Mesenchymal stem cell (in vitro differentiated cells and primary cell): ENCODE measurements around the gene NOS3.

Source experiments
- DNase-seq: peaks from one replicate; pipeline ENCODE4 v3.0.0-alpha.2; 2013
- H2AFZ ChIP-seq: one replicate; pipeline ENCODE4 v1.6.1; 2013; ENCODE audit warnings: low read depth, mild to moderate bottlenecking, control low read depth, inconsistent platforms, low read length, moderate library complexity
- H2AK5ac ChIP-seq: 2 replicates; pipeline ENCODE4 v1.6.1; 2013; ENCODE audit warnings: low read length, moderate library complexity, mild to moderate bottlenecking, inconsistent platforms; ENCODE audit not compliant: severe bottlenecking
- H2BK120ac ChIP-seq: one replicate; pipeline ENCODE4 v1.6.1; 2013; ENCODE audit warnings: low read depth, mild to moderate bottlenecking, inconsistent platforms, low read length, moderate library complexity
- H2BK12ac ChIP-seq, 2 experiments: one replicate each; pipeline ENCODE4 v1.6.1; 2013; ENCODE audit warnings: inconsistent platforms in 2 of 2, low read length in 2 of 2, mild to moderate bottlenecking in 2 of 2, moderate library complexity in 2 of 2, control low read depth in 1 of 2
- H2BK15ac ChIP-seq: one replicate; pipeline ENCODE4 v1.6.1; 2013; ENCODE audit warnings: mild to moderate bottlenecking, low read depth, inconsistent platforms; ENCODE audit not compliant: poor library complexity, severe bottlenecking
- H2BK5ac ChIP-seq: 2 replicates; pipeline ENCODE4 v1.6.1; 2013; ENCODE audit warnings: low read depth, mild to moderate bottlenecking, low read length, control low read depth, inconsistent platforms; ENCODE audit not compliant: poor library complexity, severe bottlenecking
- H3K14ac ChIP-seq, 2 experiments: one replicate each; pipeline ENCODE4 v1.6.1; 2013; ENCODE audit warnings: inconsistent platforms in 2 of 2, low read length in 2 of 2, control low read depth in 1 of 2, mild to moderate bottlenecking in 1 of 2, moderate library complexity in 1 of 2
- H3K18ac ChIP-seq, 2 experiments: one replicate each; pipeline ENCODE4 v1.6.1; 2013; ENCODE audit warnings: inconsistent platforms in 2 of 2, low read length in 2 of 2, control low read depth in 1 of 2, low read depth in 1 of 2, mild to moderate bottlenecking in 1 of 2
- H3K23ac ChIP-seq, 2 experiments: one replicate each; pipeline ENCODE4 v1.6.1; 2013; ENCODE audit warnings: inconsistent platforms in 2 of 2, low read length in 2 of 2, mild to moderate bottlenecking in 2 of 2, moderate library complexity in 2 of 2, control low read depth in 1 of 2
- H3K27ac ChIP-seq: 2 replicates; pipeline ENCODE4 v1.5.1; 2013; ENCODE audit warnings: mild to moderate bottlenecking, moderate library complexity, low read length, control low read depth, inconsistent platforms; ENCODE audit not compliant: poor library complexity, severe bottlenecking
- H3K27me3 ChIP-seq, 2 experiments: 2 replicates each; pipeline versions ENCODE4 v1.6.1 to v1.7.0; 2013; ENCODE audit warnings: low read length in 2 of 2, mild to moderate bottlenecking in 2 of 2, moderate library complexity in 2 of 2, control low read depth in 1 of 2, inconsistent platforms in 1 of 2; ENCODE audit not compliant: control insufficient read depth in 1 of 2, insufficient read depth in 1 of 2
- H3K36me3 ChIP-seq, 2 experiments: 2 replicates each; pipeline versions ENCODE4 v1.6.1 to v1.7.0; 2013; ENCODE audit warnings: low read length in 2 of 2, control low read depth in 1 of 2, inconsistent platforms in 1 of 2, low read depth in 1 of 2, mild to moderate bottlenecking in 1 of 2; ENCODE audit not compliant: insufficient read depth in 2 of 2, control insufficient read depth in 1 of 2
- H3K4ac ChIP-seq, 2 experiments: one replicate each; pipeline ENCODE4 v1.6.1; 2013; ENCODE audit warnings: inconsistent platforms in 2 of 2, low read length in 2 of 2, mild to moderate bottlenecking in 2 of 2, moderate library complexity in 2 of 2, control low read depth in 1 of 2, low read depth in 1 of 2
- H3K4me1 ChIP-seq: 2 replicates; pipeline ENCODE4 v1.6.1; 2013; ENCODE audit warnings: low read depth, low read length, control low read depth; ENCODE audit not compliant: control insufficient read depth, insufficient read depth
- H3K4me2 ChIP-seq: 2 replicates; pipeline ENCODE4 v1.6.1; 2013; ENCODE audit warnings: low read length, mild to moderate bottlenecking, inconsistent platforms; ENCODE audit not compliant: poor library complexity, severe bottlenecking
- H3K4me3 ChIP-seq, 2 experiments: 2 replicates each; pipeline versions ENCODE4 v1.5.1 to v1.7.0; 2013; ENCODE audit warnings: low read length in 2 of 2, mild to moderate bottlenecking in 2 of 2, control low read depth in 1 of 2, low read depth in 1 of 2; ENCODE audit not compliant: insufficient read depth in 1 of 2
- H3K79me1 ChIP-seq: replicated peaks from 2 replicates; pipeline ENCODE4 v1.6.1; 2013; ENCODE audit warnings: mild to moderate bottlenecking, control low read depth, low read length, inconsistent platforms; ENCODE audit not compliant: poor library complexity, severe bottlenecking
- H3K9ac ChIP-seq: 2 replicates; pipeline ENCODE4 v1.7.0; 2013; ENCODE audit warnings: mild to moderate bottlenecking, low read length, moderate library complexity
- H3K9me3 ChIP-seq: 2 replicates; pipeline ENCODE4 v1.7.0; 2013; ENCODE audit warnings: mild to moderate bottlenecking, low read length; ENCODE audit not compliant: control insufficient read depth
- H4K8ac ChIP-seq: one replicate; pipeline ENCODE4 v1.6.1; 2013; ENCODE audit warnings: inconsistent platforms, mild to moderate bottlenecking, low read length, moderate library complexity
- H4K91ac ChIP-seq: one replicate; pipeline ENCODE4 v1.6.1; 2013; ENCODE audit warnings: mild to moderate bottlenecking, low read length, inconsistent platforms
- WGBS: methylation state at CpG from one replicate; pipeline ENCODE4 v1.1.7; 2013; ENCODE audit warnings: mixed read lengths; 5-methylcytosine and 5-hydroxymethylcytosine counted together

Gene NOS3

DNA sequence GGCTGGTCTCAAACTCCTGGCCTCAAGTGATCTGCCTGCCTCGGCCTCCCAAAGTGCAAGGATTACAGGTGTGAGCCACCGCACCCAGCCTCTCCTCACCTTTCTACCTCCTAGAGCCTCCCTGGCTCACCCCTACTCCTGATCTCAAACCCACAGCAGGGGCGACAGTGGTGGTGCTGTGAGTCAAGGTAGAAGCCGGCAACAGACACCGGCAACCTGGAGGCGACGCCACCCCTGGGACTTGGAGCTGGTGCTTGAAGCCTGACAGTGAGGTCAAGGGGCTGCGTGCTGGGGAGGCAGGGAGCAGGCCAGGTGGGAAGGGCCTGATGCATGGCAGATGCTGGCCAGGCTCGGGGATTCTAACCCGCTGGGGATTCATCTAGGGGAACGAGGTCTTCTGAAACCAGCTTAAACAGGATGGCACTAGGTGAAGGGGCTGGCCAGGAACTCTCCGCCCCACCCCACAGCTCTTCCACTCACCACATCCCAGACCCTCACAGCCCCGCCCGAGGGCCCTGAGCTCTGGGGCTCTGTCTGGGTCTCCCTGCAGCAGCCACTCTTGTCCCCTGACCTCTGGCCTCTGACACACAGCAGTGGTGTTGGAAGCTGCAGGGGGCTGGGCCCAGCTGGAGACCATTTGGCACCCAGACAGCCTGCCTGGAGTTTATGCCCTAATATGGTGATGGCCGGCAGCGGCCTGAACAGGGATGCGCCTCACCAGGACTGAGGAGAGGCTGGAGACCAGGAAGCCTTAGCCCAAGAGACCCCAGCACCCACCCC lies 29.1 kb upstream of the NOS3 start:
- peak; percentile 35 for DNase-seq
- no peak overlapping the region for H2AK5ac ChIP-seq
- H2BK120ac ChIP-seq: peak overlapping the region; percentile 59
- H4K91ac ChIP-seq: no peak overlapping the region
- H4K8ac ChIP-seq: peak overlapping the region; percentile 27
- H3K9me3 ChIP-seq: no peaks in the 10 kb centered on the region
- H3K4ac ChIP-seq: peak overlapping the region in 1 of 2 experiments; percentile 6
- no peak overlapping the region for H3K4me2 ChIP-seq
- no peak overlapping the region for H3K23ac ChIP-seq
- H3K14ac ChIP-seq: no peak overlapping the region
- peak overlapping the region; percentile 37 for H2BK15ac ChIP-seq
- no peak overlapping the region for H2AFZ ChIP-seq
- H3K4me1 ChIP-seq: peaks cover 16% of the 10 kb centered on the region
- H3K27me3 ChIP-seq: peaks cover 32 to 84% of the 10 kb centered on the region in 2 experiments
- H3K18ac ChIP-seq: peak overlapping the region in 1 of 2 experiments; percentile 40
- H3K4me3 ChIP-seq: no peak overlapping the region
- H3K27ac ChIP-seq: no peak overlapping the region
- 44% methylated on average over 15 of the region's 17 CpGs for WGBS
- no peak overlapping the region for H3K9ac ChIP-seq
- H2BK12ac ChIP-seq: peak overlapping the region in 1 of 2 experiments; percentile 2
- no peaks in the 10 kb centered on the region for H3K79me1 ChIP-seq
- H3K36me3 ChIP-seq: no peaks in the 10 kb centered on the region
- no peak overlapping the region for H2BK5ac ChIP-seq

DNA sequence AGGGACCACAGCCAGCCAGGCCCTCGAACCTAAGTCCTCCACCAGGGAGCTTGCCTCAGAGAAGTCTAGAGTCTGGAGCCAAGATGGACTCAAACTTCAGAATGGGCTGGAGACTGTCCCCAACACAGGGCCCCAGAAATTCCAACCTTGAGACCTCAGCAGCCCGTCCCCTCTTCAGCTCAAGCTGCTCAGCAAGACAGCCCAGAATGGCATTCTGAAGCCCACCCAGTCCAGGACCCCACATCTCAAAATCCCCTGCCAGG lies 28.6 kb upstream of the NOS3 start:
- Histone ChIP-seq H3K14ac (no peak overlapping the region), H2BK5ac (no peak overlapping the region), H3K4me1 (peaks cover 16% of the 10 kb centered on the region), H2BK12ac (no peak overlapping the region), H3K23ac (no peak overlapping the region), H3K4ac (peak overlapping the region in 1 of 2 experiments; percentile 1), H4K8ac (peak overlapping the region; percentile 27), H3K79me1 (no peaks in the 10 kb centered on the region), H4K91ac (no peak overlapping the region), H2AFZ (no peak overlapping the region), H3K18ac (peak overlapping the region in 1 of 2 experiments; percentile 40), H3K4me3 (no peak overlapping the region), H3K27ac (no peak overlapping the region), H2BK15ac (peak overlapping the region; percentile 37), H3K9ac (no peak overlapping the region), H2BK120ac (no peak overlapping the region), H3K9me3 (no peaks in the 10 kb centered on the region), H2AK5ac (no peak overlapping the region), H3K27me3 (peaks cover 32 to 84% of the 10 kb centered on the region in 2 experiments), H3K36me3 (no peaks in the 10 kb centered on the region), H3K4me2 (no peak overlapping the region)
- no peak for DNase-seq
- 36% methylated on average over 2 of the region's 2 CpGs for WGBS

DNA sequence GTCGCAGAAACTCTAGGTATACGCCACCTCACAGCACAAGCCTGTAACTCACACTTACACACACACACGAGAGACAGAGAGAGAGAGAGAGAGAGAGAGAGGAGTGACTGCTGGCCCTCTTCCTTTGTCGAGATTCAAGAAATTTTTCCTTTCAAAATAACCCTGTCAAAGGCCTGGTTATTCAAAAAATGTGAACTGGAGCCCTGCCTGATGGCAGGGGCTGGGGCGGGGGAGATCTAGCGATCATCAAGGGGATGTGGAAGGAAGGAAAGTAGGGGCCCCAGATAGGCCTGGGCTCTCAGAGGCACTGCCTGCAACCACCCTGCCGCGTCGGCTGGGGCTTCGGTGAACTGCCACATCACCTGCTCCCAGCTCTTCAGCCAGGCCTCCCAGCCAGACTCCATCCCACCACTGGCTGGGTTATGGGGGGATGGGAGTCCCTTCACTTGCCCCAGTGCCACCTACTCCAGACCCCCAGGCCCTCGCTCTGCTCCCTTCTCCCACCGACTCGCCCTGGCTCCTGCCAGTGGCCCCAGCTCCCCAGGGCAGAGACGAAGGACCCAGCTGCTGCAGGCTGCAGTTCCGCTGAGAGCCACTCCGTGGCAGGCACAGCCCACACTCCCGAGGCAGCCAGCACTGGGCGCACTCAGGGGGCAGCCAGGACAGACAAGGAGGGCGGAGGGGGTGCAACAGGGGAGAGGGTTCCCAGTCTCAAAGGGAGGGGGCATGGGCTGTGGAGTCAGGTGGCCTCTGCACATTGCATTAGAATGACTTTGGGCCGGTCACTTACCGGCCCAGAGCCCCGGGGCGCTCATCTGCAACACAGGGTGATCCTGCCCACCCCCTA lies 28.0 kb upstream of the NOS3 start:
- Histone ChIP-seq H2BK15ac (no peak overlapping the region), H3K4me2 (no peak overlapping the region), H3K9me3 (no peaks in the 10 kb centered on the region), H3K4me1 (peaks cover 16% of the 10 kb centered on the region), H2BK5ac (no peak overlapping the region), H2BK12ac (peak overlapping the region in 1 of 2 experiments; percentile 55), H3K9ac (no peak overlapping the region), H3K4ac (no peak overlapping the region), H3K18ac (peak overlapping the region in 1 of 2 experiments; percentile 34), H2AFZ (peak overlapping the region; percentile 15), H3K36me3 (no peaks in the 10 kb centered on the region), H3K27ac (no peak overlapping the region), H3K27me3 (peaks cover 35 to 84% of the 10 kb centered on the region in 2 experiments), H3K4me3 (no peak overlapping the region), H3K79me1 (no peaks in the 10 kb centered on the region), H2AK5ac (no peak overlapping the region), H2BK120ac (no peak overlapping the region), H3K23ac (no peak overlapping the region), H4K91ac (no peak overlapping the region), H4K8ac (no peak overlapping the region), H3K14ac (no peak overlapping the region)
- 39% methylated on average over 13 of the region's 23 CpGs for WGBS
- peak; percentile 57 for DNase-seq
